Stimulated activated CD4-positive, alpha-beta T cell treated with anti-CD3 and anti-CD28 coated beads, Interleukin-4, amount 100 ng/mL, for 4 hours (primary cell): ENCODE data around the gene GPR132.
"Not testable (repeated sequence)": the region's sequence is repeated elsewhere in the genome, so short reads cannot be mapped to it uniquely, and the experiment has no call there.

Source experiments
- DNase-seq, 2 experiments: peaks; one replicate each; pipeline ENCODE4 v3.0.0-alpha.2; 2020

GPR132 gene

DNA sequence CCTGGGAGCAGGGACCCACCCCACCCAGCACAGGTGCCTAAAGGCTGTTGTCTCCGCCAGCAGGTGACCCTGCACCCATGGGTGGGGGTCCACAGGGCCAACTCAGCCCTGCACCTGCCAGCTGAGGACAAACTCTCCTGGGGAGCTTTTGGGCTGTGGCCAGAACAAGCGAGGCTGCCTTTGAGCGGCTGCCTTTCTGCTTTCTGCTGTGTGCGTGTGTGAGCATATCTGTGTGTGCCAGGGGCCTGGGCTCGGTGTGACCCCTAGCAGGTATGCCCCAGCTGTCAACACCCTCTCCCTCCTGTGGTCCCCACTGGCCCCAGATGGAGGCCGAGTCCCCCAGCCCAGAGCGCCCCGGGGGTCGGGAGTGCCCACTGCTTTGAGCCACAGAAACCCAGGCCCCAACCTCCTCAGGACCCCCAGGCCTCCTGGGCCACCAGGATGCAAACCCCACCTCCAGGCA is 25.9 kb upstream of the GPR132 start:
- no peak for DNase-seq

GRCh38 chr14:105090493-105091053 is 25.3 kb upstream of the GPR132 start:
- DNase-seq = peak; percentile 76 to 90

DNA sequence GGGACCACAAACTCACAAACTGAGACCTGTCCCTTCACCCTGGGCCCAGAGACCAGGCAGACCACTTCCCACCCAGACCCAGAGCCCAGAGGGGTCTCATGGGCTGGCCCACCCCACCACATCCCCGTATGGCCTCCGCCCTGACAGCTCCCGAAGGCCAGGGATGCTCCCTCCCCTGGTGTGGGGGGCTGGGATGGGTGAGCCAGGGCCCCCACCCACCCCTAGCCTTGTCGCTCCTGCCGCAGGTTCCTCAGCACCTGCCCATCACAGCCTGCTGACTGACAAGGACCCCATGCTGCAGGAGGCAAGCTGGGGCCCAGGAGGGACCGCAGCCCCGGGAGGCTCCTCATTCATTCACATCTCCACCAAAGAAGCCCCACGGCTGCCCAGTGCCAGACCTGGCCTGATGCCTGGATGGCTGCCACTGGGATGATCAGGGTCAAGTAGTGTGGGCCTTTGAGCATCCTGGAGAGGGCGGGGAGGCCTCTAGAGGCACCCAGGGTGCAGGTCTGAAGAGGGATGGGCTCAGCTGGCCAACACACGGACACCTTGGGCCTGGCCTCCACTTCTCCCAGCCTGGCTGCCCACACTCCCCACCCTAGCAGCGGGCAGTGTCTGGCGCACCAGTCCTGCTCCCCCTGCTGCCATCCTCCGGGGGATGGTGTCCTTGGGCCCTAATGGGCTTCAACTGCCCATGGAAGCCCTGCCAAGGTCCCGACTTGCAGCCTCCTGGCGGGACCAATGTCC is 24.7 kb upstream of the GPR132 start:
- DNase-seq = no peak

DNA sequence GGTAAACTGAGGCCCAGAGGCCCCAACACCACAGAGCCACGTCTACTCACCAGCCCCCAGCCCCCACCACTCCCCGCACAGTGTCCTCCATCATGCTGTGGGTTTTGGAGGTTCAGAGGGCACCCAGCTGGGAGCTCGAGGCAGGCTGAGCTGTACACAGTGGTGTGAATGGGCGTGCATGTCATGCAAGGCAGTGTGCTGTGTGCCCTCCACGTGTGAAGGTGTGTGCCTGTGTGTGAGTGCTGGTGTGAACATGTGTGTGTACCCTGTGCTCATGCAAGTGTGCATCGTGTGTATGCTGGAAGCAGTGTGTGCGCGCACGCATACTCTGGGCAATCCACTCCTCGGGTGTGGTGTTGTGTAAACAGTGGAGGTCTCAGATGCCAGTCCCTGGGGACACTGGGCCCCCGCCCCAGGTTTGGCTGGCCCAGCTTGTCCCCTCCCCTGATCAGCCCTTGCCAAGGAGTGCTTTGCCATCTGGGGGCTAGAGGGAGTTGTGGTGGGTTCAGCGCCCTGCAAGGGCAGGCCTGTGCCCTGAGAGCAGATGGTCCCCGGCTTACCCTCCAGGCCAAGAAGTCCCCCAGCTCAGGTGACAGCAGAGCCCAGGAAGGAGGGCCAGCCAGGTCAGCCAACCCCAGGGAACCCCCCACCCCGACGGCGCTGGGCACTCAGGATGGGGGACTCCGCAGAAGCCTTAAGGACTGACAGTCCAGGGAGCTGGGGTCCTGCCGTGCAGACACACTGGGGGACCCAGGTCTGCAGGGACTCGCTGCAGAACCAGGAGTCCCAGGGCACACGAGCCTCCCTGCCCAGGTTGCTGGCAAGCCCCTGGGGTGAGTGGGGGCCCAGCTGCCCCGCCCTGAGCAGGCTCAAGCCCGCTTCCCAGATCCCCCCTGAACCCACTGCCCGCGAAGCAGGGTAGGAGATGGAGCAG is 23.8 kb upstream of the GPR132 start:
- DNase-seq = no peak

- DNase-seq = no peak
Measured at GRCh38 chr14:105087963-105088811, 23.0 kb upstream of the GPR132 start.

DNA sequence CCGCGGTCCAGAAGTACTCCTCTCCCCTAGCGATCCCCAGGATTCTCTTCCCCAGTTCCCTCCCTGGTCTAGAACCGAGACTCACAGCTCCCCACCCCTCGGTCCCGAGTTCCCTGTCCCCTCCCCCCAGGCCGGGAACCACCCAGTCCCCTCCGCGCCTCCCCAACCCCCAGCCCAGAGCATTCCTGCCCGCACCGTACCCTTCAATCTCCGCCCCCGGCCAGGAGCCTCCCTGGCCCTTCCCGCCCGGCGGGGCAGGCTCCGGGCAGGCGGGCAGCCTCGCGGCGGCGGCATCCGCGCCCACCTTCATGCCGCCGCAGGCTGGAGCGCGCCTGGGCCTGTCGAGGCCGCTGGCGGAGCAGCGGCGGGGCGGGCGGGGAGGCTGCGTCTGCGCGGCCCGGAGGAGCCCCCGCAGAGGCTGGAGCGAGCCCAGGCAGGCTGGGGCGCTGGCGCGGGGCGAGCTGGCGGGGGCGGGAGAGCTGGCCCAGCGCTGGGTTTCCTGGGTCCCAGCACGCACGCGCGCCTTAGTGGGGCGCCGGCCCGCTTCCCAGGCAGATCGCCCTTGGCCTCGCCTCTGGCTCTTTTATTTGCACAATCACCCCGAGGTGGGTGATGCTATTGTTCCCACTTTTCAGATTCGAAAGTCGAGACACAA is 22.2 kb upstream of the GPR132 start:
- no peak for DNase-seq

DNA sequence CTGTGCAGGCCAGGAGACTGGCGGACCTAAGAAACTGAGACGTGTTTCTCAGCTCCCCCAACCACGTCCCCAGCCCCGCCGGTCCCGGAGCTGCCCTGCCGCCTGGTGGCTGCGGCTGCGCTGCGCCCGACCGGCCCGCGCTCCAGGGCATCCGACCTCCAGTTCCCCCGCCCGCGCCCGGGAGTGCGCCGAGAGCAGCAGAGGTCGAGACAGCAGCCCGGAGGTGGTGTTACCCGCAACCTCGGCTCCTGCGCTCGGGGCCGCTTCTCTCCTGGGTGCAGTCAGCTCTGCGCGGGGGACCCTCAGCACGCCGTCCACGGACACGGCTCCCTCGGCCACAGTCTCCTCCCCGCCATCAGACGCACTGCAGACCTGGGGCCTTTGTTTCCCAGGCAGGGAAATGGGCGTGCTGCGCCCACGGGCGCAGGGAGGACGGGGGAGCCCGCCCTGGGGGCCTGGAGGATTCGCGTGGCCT is 21.6 kb upstream of the GPR132 start:
- peak; percentile 81 to 85 for DNase-seq

DNA sequence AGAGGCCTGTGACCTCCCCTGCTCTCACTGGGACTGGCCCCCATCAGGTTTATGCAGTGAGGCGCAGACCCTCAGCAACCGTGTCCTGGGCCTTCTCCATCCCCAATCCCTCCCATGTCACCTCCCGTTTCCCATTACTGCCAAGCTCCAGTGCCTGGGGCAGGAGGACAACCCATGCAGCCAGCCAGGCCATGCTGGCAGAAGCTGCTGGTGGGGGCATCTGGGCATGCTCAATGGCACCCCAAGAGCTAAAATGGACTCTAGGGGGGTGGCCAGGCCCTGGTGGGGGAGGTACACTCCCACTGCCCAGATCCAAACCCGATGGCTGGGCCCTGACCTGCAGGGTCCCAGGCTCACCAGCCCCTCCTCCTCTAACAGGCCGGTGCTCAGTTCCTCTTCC is 20.5 kb upstream of the GPR132 start:
- DNase-seq = no peak

DNA sequence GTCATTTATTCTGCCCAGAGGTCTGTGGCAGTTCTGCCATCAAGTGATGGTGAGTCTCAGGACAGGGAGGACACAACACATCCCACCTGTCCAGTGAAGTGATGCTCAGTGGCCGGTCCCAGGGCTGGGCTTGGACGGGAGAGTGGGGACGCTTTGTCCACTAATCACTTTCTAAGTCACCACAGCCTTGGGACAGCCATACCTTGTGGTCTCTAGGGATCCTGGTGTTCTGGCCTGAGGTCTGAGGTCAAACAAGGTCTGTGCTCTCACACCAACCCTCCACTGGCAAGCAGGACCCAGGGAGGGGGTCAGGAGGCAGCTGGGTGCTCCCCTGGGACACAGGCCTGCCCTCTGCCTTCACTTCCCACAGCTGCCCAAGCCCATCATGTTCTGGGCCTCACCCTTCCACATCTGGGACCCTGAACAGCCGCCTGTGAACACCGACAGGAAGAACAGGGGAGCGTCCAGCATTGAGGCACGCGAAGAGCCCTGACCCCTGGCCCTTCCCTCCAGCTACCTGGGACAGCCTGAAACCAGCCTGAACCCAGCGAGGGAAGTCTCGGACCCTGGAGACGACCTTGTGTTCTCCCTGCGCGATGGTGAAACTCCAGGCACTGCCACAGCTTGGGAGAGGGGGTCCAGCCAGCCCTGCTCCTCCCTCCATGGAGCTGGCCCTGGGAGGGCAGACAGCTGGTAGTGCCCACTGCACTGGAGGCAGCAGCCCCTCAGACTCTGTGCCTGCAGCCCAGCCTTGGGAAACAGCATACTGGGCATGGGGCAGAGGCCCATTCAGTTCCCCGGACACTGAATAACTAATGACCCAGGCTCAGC is 19.7 kb upstream of the GPR132 start:
- DNase-seq = no peak

- no peak for DNase-seq
Measured at GRCh38 chr14:105083926-105084685, 18.9 kb upstream of the GPR132 start.

DNA sequence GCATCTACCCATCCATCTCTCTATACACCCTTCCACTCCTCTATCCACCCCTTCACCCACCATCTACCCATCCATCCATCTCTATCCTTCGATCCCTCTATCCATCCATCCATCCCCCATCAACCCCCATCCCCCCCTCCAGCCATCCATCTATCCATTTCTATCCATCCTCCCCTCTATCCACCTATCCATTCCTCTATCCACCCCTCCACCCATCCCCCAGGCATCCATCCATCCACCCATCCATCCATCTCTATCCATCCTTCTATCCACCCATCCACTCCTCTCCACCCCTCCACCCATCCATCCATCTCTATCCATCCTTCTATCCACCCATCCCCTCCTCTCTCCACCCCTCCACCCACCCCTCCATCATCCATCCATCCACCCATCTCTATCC is 17.5 kb upstream of the GPR132 start:
- DNase-seq = no peak

- not testable (repeated sequence) for DNase-seq
Measured at GRCh38 chr14:105081473-105081872, 16.2 kb upstream of the GPR132 start.

- DNase-seq = no peak
Measured at GRCh38 chr14:105080161-105080560, 14.9 kb upstream of the GPR132 start.

DNA sequence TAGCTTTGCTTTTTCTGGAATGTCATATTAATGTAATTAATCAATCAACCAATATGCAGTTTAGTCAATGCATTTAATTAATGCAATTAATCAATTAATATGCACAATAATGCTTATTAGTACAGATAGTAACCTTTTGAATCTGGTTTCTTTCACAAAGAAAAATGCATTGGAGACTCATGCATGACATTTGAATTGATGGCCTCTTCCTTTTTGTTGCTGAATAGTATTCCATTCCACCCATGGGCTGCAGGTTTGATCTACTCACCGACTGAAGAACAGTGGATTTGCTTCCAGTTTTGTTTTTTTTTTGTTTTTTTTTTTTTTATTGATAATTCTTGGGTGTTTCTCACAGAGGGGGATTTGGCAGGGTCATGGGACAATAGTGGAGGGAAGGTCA is 13.1 kb upstream of the GPR132 start:
- no peak for DNase-seq

- no peak for DNase-seq
Measured at GRCh38 chr14:105077649-105077995, 12.4 kb upstream of the GPR132 start.

DNA sequence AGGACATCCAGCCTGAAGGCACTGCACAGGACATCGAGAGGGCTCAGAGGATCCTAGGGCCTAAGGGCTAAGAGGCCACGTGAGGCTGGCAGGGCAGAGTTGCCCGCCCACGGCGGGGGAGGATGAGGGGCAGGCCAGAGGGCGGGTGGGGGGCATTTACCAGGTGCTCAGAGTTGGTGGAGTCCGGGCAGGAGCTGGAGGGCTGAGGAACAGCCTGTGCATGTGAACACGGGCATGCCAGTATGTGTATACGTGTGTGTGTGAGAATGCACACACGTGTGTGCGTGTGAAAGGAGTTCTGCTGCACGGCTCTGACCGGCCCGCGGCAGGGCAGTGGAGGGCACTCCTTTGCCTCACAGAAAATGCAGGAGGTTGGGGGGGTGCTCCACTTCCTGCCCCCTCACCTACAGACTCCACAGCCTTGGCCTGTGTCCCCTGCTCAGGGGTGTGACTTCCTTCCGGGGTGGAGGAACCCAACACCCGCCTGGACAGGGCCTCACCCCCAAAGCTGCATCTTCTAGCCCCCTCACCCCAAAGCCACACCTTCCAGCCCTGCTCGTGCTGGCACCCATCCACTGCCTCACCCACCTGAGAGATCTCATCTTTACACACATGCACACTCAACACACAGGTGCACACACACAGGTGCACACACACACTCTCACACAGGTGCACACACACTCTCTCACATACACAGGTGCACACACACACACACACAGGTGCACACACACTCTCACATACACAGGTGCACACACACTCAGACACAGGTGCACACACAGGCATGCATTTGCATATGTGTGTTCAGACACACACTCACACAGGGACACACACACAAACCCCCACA is 11.8 kb upstream of the GPR132 start:
- DNase-seq = no peak

DNA sequence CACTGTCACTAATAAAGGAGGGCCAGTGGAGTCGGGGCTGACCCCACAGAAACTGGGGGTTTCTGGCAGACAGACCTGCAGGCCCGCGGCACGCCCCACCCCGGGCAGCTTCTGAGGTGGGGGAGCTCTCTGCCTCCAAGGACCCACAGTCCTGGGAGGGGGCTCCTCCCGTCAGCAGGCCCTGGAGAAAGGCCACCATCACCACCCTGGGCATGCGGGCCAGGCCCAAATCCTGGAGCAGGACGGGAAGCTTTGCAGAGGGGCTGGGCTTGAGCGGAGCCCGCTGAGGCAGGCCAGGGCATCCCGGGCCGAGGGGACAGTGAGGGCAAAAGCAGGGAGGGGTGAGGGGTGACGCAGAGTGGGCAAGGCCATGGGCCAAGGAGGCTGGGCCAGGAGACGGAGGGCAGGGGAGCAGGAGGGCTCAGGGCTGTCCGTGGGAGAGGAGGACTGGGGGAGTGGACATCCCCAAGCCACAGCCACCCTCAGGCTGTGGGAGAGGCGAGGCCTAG is 11.1 kb upstream of the GPR132 start:
- DNase-seq = no peak

DNA sequence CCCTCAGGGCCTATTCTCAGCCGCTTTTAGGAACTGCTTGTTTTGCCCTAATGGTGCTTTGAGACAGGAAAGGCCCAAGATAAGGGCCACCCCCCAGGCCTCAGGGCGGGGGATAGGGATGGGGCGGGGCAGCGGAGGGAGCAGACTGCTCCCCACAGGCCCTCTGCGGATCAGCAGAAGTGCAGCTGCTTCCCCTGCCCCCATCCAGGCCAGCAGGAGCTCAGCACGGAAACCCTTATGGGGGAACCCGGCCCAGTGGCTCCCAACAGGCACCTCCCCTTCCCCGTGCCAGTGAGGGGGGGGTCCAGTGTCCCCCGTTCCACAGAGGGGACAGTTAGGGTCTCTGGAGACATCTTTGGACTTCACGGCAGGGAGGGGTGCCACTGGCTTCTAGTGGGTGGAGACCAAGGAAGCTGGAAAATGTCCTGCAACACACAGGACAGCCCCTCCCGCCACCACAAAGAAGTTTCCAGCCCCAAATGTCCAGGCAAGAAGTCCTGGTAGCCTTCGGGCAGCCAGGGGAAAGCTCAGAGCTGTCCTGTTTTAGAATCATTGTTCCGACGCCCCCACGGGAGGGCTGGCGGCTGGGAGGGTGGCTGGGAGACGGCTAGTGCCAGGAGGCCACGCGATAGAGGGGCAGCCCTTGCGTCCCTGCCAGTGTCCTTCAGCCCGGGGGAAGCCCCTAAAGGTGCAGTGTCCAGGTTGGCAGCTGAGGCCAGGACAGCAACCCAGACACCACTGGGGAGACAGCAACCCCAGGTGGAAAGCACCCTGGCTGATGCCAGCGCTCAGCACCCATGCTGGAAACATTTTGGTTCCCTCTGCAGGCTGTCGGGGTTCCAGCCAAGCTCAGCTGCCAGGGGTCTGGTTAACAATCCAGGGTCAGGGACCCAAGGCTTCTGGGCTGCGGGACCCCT is 10.4 kb upstream of the GPR132 start:
- DNase-seq = no peak
